Measurements from ENCODE around the gene SLC16A7.

The SLC16A7 gene

GRCh38 chr12:59624732-59625460, 29.1 kb downstream of the SLC16A7 start:
- no peak for DNase-seq (ENCODE audit: low read depth in 2 of 2)

GRCh38 chr12:59626382-59626781, 30.6 kb downstream of the SLC16A7 start:
- no peak for DNase-seq (ENCODE audit: low read depth in 2 of 2)

GRCh38 chr12:59627582-59627981, 31.8 kb downstream of the SLC16A7 start:
- DNase-seq (ENCODE audit: low read depth in 2 of 2): no peak

- DNase-seq (ENCODE audit: low read depth in 2 of 2): no peak
Measured at GRCh38 chr12:59629890-59630289, 34.1 kb downstream of the SLC16A7 start.

GRCh38 chr12:59632408-59632807, 36.6 kb downstream of the SLC16A7 start:
- DNase-seq (ENCODE audit: low read depth in 2 of 2): no peak

- no peak for DNase-seq (ENCODE audit: low read depth in 2 of 2)
Measured at GRCh38 chr12:59634254-59634653, 38.4 kb downstream of the SLC16A7 start.

GRCh38 chr12:59636945-59637691, 41.3 kb downstream of the SLC16A7 start:
- no peak for DNase-seq (ENCODE audit: low read depth in 2 of 2)

GRCh38 chr12:59637692-59638070, 41.9 kb downstream of the SLC16A7 start:
- DNase-seq (ENCODE audit: low read depth in 2 of 2): no peak

- no peak for DNase-seq (ENCODE audit: low read depth in 2 of 2)
Measured at GRCh38 chr12:59643550-59643949, 47.7 kb downstream of the SLC16A7 start.

GRCh38 chr12:59645242-59645641, 49.4 kb downstream of the SLC16A7 start:
- DNase-seq (ENCODE audit: low read depth in 2 of 2): no peak

- DNase-seq (ENCODE audit: low read depth in 2 of 2): no peak
Measured at GRCh38 chr12:59646636-59647035, 50.8 kb downstream of the SLC16A7 start.

GRCh38 chr12:59649203-59649602, 53.4 kb downstream of the SLC16A7 start:
- no peak for DNase-seq (ENCODE audit: low read depth in 2 of 2)

GRCh38 chr12:59650588-59651228, 54.9 kb downstream of the SLC16A7 start:
- DNase-seq (ENCODE audit: low read depth in 2 of 2): no peak

GRCh38 chr12:59651229-59651920, 55.5 kb downstream of the SLC16A7 start:
- no peak for DNase-seq (ENCODE audit: low read depth in 2 of 2)

- DNase-seq (ENCODE audit: low read depth in 2 of 2): no peak
Measured at GRCh38 chr12:59652130-59652529, 56.3 kb downstream of the SLC16A7 start.

GRCh38 chr12:59654061-59654460, 58.2 kb downstream of the SLC16A7 start:
- no peak for DNase-seq (ENCODE audit: low read depth in 2 of 2)

- no peak for DNase-seq (ENCODE audit: low read depth in 2 of 2)
Measured at GRCh38 chr12:59657266-59657665, 61.4 kb downstream of the SLC16A7 start.

- DNase-seq (ENCODE audit: low read depth in 2 of 2): no peak
Measured at GRCh38 chr12:59657711-59658110, 61.9 kb downstream of the SLC16A7 start.

- DNase-seq (ENCODE audit: low read depth in 2 of 2): no peak
Measured at GRCh38 chr12:59660148-59660547, 64.3 kb downstream of the SLC16A7 start.

- DNase-seq (ENCODE audit: low read depth in 2 of 2): no peak
Measured at GRCh38 chr12:59660921-59661597, 65.2 kb downstream of the SLC16A7 start.

- DNase-seq (ENCODE audit: low read depth in 2 of 2): no peak
Measured at GRCh38 chr12:59664495-59664894, 68.7 kb downstream of the SLC16A7 start.

- DNase-seq (ENCODE audit: low read depth in 2 of 2): no peak
Measured at GRCh38 chr12:59665701-59666100, 69.9 kb downstream of the SLC16A7 start.
